Mesothelial cell of epicardium (in vitro differentiated cells): ENCODE results near the gene L3MBTL1. TPM values are rescaled to one million over a fixed set of nuclear protein-coding genes. Genes with fewer than 3 reads are reported as not detected.

Source experiments
- DNase-seq, 2 experiments: peaks; one replicate each; pipeline ENCODE4 v3.0.0; 2021; ENCODE audit warnings: low spot score in 2 of 2; ENCODE audit not compliant: unreplicated experiment in 2 of 2
- H3K27ac Mint-ChIP-seq: 2 replicates; pipeline ENCODE4 v1.8.0; 2021; ENCODE audit warnings: mixed read lengths
- H3K27me3 Mint-ChIP-seq: 2 replicates; pipeline ENCODE4 v1.8.0; 2021; ENCODE audit warnings: low read depth, mixed read lengths
- H3K36me3 Mint-ChIP-seq: 2 replicates; pipeline ENCODE4 v1.8.0; 2021; ENCODE audit warnings: mixed read lengths
- H3K4me1 Mint-ChIP-seq: 2 replicates; pipeline ENCODE4 v1.8.0; 2021; ENCODE audit warnings: mixed read lengths
- H3K4me3 Mint-ChIP-seq: 2 replicates; pipeline ENCODE4 v1.8.0; 2021; ENCODE audit warnings: mild to moderate bottlenecking, moderate library complexity, mixed read lengths
- H3K9me3 Mint-ChIP-seq: 2 replicates; pipeline ENCODE4 v1.8.0; 2021; ENCODE audit warnings: mixed read lengths
- CTCF ChIP-seq: fragments of 200-600 bp; sonication (generic); IDR thresholded peaks from one replicate; pipeline ENCODE4 v1.5.0; 2021; ENCODE audit warnings: antibody characterized with exemption; ENCODE audit not compliant: unreplicated experiment
- total RNA-seq: library from RNA; stranded (reverse); gene quantifications from 3 replicates; pipeline ENCODE4 v1.2.1, GENCODE V29; 2021

The L3MBTL1 gene
- total RNA-seq, 1 donor from 2014 or later: 46.7 TPM

GRCh38 chr20:43564993-43565757, 57.7 kb downstream of the L3MBTL1 start:
- H3K4me1 Mint-ChIP-seq: no peaks in the 10 kb centered on the region
- DNase-seq: no peak
- H3K27ac Mint-ChIP-seq: no peak overlapping the region
- no peak for TF ChIP-seq CTCF
- H3K36me3 Mint-ChIP-seq: no peaks in the 10 kb centered on the region
- no peaks in the 10 kb centered on the region for H3K27me3 Mint-ChIP-seq
- no peaks in the 10 kb centered on the region for H3K9me3 Mint-ChIP-seq
- no peak overlapping the region for H3K4me3 Mint-ChIP-seq

- no peaks in the 10 kb centered on the region for H3K4me1 Mint-ChIP-seq
Measured at GRCh38 chr20:43565758-43566104, 58.2 kb downstream of the L3MBTL1 start.

GRCh38 chr20:43567477-43567876, 60.0 kb downstream of the L3MBTL1 start:
- TF ChIP-seq CTCF: no peak
- Mint-ChIP-seq H3K4me3 (no peak overlapping the region), H3K27me3 (no peaks in the 10 kb centered on the region), H3K4me1 (no peaks in the 10 kb centered on the region), H3K9me3 (no peaks in the 10 kb centered on the region), H3K27ac (no peak overlapping the region), H3K36me3 (no peaks in the 10 kb centered on the region)
- no peak for DNase-seq

More at GRCh38 chr20:43565758-43566104, 58.2 kb downstream of the L3MBTL1 start:
- Mint-ChIP-seq H3K27me3 (no peaks in the 10 kb centered on the region), H3K36me3 (no peaks in the 10 kb centered on the region), H3K9me3 (no peaks in the 10 kb centered on the region), H3K4me3 (no peak overlapping the region), H3K27ac (no peak overlapping the region)
- no peak for DNase-seq
- TF ChIP-seq CTCF: no peak

- no peaks in the 10 kb centered on the region for H3K4me1 Mint-ChIP-seq
- H3K27ac Mint-ChIP-seq: no peak overlapping the region
- H3K4me3 Mint-ChIP-seq: no peak overlapping the region
- no peaks in the 10 kb centered on the region for H3K27me3 Mint-ChIP-seq
- TF ChIP-seq CTCF: no peak
- no peak for DNase-seq
- no peaks in the 10 kb centered on the region for H3K9me3 Mint-ChIP-seq
- no peaks in the 10 kb centered on the region for H3K36me3 Mint-ChIP-seq
Measured at GRCh38 chr20:43568706-43569105, 61.2 kb downstream of the L3MBTL1 start.

GRCh38 chr20:43569282-43569681, 61.8 kb downstream of the L3MBTL1 start:
- DNase-seq: no peak
- TF ChIP-seq CTCF: no peak
- H3K36me3 Mint-ChIP-seq: no peaks in the 10 kb centered on the region
- H3K27me3 Mint-ChIP-seq: no peaks in the 10 kb centered on the region
- H3K27ac Mint-ChIP-seq: no peak overlapping the region
- no peak overlapping the region for H3K4me3 Mint-ChIP-seq
- H3K9me3 Mint-ChIP-seq: no peaks in the 10 kb centered on the region
- no peaks in the 10 kb centered on the region for H3K4me1 Mint-ChIP-seq
